AG09319 (cell line): Measurements from ENCODE around the gene TIAM2.
A peak's percentile ranks its signal among the peaks of the same experiment; 100 is the strongest.
"Not testable (repeated sequence)": the region's sequence is repeated elsewhere in the genome, so short reads cannot be mapped to it uniquely, and the experiment has no call there.

ENCODE experiments used
- DNase-seq: peaks from one replicate; pipeline ENCODE4 v3.0.0-alpha.2; 2010; ENCODE audit warnings: low read depth; ENCODE audit errors: extremely low read depth
- CTCF ChIP-seq: IDR thresholded peaks from 2 replicates; pipeline ENCODE4 v1.5.1; 2011; ENCODE audit warnings: low read depth, mild to moderate bottlenecking, inconsistent platforms, low read length, moderate library complexity

TIAM2 gene

GRCh38 chr6:154958469-154958868, 36.6 kb upstream of the TIAM2 start:
- no peak for DNase-seq
- no peak for TF ChIP-seq CTCF

- no peak for DNase-seq
Observed at GRCh38 chr6:154960299-154960843, 34.7 kb upstream of the TIAM2 start.

GRCh38 chr6:154960854-154961530, 34.1 kb upstream of the TIAM2 start:
- TF ChIP-seq CTCF: no peak
- no peak for DNase-seq

More at GRCh38 chr6:154960299-154960843, 34.7 kb upstream of the TIAM2 start:
- TF ChIP-seq CTCF: no peak

GRCh38 chr6:154962753-154963152, 32.4 kb upstream of the TIAM2 start:
- peak; percentile 49 for DNase-seq
- no peak for TF ChIP-seq CTCF

- not testable (repeated sequence) for DNase-seq
Observed at GRCh38 chr6:154966065-154966770, 28.9 kb upstream of the TIAM2 start.

- no peak for TF ChIP-seq CTCF
Observed at GRCh38 chr6:154969796-154970195, 25.3 kb upstream of the TIAM2 start.

GRCh38 chr6:154974485-154975149, 20.5 kb upstream of the TIAM2 start:
- no peak for TF ChIP-seq CTCF
- no peak for DNase-seq

More at GRCh38 chr6:154969796-154970195, 25.3 kb upstream of the TIAM2 start:
- no peak for DNase-seq
